ENCODE data around the gene SLC9A7. TPM values are rescaled to one million over a fixed set of nuclear protein-coding genes. Genes with fewer than 3 reads are reported as not detected.

Gene SLC9A7
- total RNA-seq, 1 experiment from 2014 or later, result 13.1 TPM

- intact Hi-C loops (cut with micrococcal nuclease; ENCODE audit: unreplicated experiment), result no loop called here
- Histone ChIP-seq H3K27ac (ENCODE audit: low read depth, low read length, poor library complexity, severe bottlenecking) (no peak overlapping the region), H3K36me3 (ENCODE audit: insufficient read depth, low read length, poor library complexity, severe bottlenecking) (no peaks in the 10 kb centered on the region), H3K4me1 (ENCODE audit: insufficient read depth, low read length, poor library complexity, severe bottlenecking) (no peaks in the 10 kb centered on the region), H3K9me3 (ENCODE audit: low read depth, low read length, poor library complexity, severe bottlenecking) (no peaks in the 10 kb centered on the region), H3K4me3 (ENCODE audit: low read depth, low read length, poor library complexity, severe bottlenecking) (no peak overlapping the region), H3K27me3 (replicated peaks; ENCODE audit: insufficient read depth, low read depth, low read length, poor library complexity) (no peaks in the 10 kb centered on the region)
- no TSS peak for BruUV-seq (replicated peaks)
- no peak for DNase-seq (ENCODE audit: low spot score)
- ChIA-PET CTCF (no interaction called here), POLR2A (ENCODE audit: low non-redundant PET) (no interaction called here)
- TF ChIP-seq CTCF (conservative IDR thresholded peaks at IDR 0.05; ENCODE audit: low read depth, low read length), result no peak
- no peak for TF ChIP-seq EZH2 (IDR thresholded peaks at IDR 0.05; ENCODE audit: borderline replicate concordance, low read depth, low read length, poor library complexity, severe bottlenecking)
Observed at GRCh38 chrX:46713672-46714490, 45.0 kb downstream of the SLC9A7 start.

GRCh38 chrX:46712764-46713163 lies 46.2 kb downstream of the SLC9A7 start:
- H3K36me3 ChIP-seq (ENCODE audit: insufficient read depth, low read length, poor library complexity, severe bottlenecking), result no peaks in the 10 kb centered on the region
- DNase-seq (ENCODE audit: low spot score), result no peak
- BruUV-seq (replicated peaks), result no TSS peak
- intact Hi-C loops (cut with micrococcal nuclease; ENCODE audit: unreplicated experiment), result no loop called here
- no peak overlapping the region for H3K4me3 ChIP-seq (ENCODE audit: low read depth, low read length, poor library complexity, severe bottlenecking)
- CTCF ChIA-PET, result no interaction called here
- POLR2A ChIA-PET (ENCODE audit: low non-redundant PET), result no interaction called here
- H3K4me1 ChIP-seq (ENCODE audit: insufficient read depth, low read length, poor library complexity, severe bottlenecking), result no peaks in the 10 kb centered on the region
- H3K27ac ChIP-seq (ENCODE audit: low read depth, low read length, poor library complexity, severe bottlenecking), result no peak overlapping the region
- H3K27me3 ChIP-seq (replicated peaks; ENCODE audit: insufficient read depth, low read depth, low read length, poor library complexity), result no peaks in the 10 kb centered on the region
- no peak for TF ChIP-seq CTCF (conservative IDR thresholded peaks at IDR 0.05; ENCODE audit: low read depth, low read length)
- no peaks in the 10 kb centered on the region for H3K9me3 ChIP-seq (ENCODE audit: low read depth, low read length, poor library complexity, severe bottlenecking)

- Histone ChIP-seq H3K9me3 (ENCODE audit: low read depth, low read length, poor library complexity, severe bottlenecking) (no peaks in the 10 kb centered on the region), H3K36me3 (ENCODE audit: insufficient read depth, low read length, poor library complexity, severe bottlenecking) (no peaks in the 10 kb centered on the region), H3K4me3 (ENCODE audit: low read depth, low read length, poor library complexity, severe bottlenecking) (no peak overlapping the region), H3K4me1 (ENCODE audit: insufficient read depth, low read length, poor library complexity, severe bottlenecking) (no peaks in the 10 kb centered on the region), H3K27ac (ENCODE audit: low read depth, low read length, poor library complexity, severe bottlenecking) (no peak overlapping the region), H3K27me3 (replicated peaks; ENCODE audit: insufficient read depth, low read depth, low read length, poor library complexity) (no peaks in the 10 kb centered on the region)
- ChIA-PET CTCF (no interaction called here), POLR2A (ENCODE audit: low non-redundant PET) (no interaction called here)
- BruUV-seq (replicated peaks), result no TSS peak
- intact Hi-C loops (cut with micrococcal nuclease; ENCODE audit: unreplicated experiment), result no loop called here
- TF ChIP-seq EZH2 (IDR thresholded peaks at IDR 0.05; ENCODE audit: borderline replicate concordance, low read depth, low read length, poor library complexity, severe bottlenecking) (no peak), CTCF (conservative IDR thresholded peaks at IDR 0.05; ENCODE audit: low read depth, low read length) (no peak)
- no peak for DNase-seq (ENCODE audit: low spot score)
Observed at GRCh38 chrX:46710927-46711623, 47.8 kb downstream of the SLC9A7 start.

All from A673 (cell line).